Measurements from ENCODE around the gene CHTF18.
"Not testable (repeated sequence)": the region's sequence is repeated elsewhere in the genome, so short reads cannot be mapped to it uniquely, and the experiment has no call there.

Gene CHTF18

DNA sequence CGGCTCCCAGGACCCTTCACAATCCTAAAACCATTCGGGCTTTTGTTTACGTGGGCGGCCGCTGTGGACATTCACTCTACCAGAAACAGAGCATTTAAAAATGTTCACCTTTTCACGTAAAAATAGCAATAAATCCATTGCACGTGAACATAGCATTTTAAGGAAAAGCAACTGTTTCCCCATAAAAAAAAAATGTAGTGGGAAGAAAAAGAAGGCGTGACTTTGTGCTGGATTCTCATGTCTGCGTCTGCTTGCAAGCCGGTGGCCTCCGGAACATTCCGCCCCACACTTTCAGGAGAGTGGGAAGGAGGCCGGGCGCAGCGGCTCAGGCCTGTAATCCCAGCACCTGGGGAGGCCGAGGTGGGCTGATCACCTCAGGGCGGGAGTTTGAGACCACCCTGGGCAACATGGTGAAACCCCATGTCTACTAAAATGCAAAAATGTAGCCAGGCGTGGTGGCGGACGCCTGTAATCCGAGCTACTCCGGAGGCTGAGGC, 25.5 kb downstream of the CHTF18 start:
- DNase-seq: no peak

DNA sequence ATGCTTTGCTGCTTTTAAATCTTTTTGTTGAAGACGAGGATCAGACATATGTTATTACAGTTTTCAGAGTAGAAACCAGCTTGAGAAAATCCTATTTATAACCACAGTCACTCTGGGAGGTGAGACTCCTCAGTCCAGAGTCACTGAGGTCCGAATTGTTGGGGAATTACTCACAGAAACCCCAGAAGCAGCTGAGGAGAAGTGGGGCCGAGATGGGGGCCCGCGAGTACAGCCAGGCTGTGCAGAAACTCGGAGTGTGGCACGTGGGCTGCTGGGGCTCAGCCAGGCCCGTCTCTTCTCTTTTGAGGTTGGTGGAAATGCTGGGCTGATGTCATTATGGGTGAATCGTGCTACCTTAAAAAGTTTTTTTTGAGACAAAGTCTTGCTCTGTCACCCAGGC, 26.6 kb downstream of the CHTF18 start:
- DNase-seq: no peak

GRCh38 chr16:815861-816260, 27.4 kb downstream of the CHTF18 start:
- DNase-seq: no peak

GRCh38 chr16:817001-817906, 28.8 kb downstream of the CHTF18 start:
- DNase-seq: no peak

DNA sequence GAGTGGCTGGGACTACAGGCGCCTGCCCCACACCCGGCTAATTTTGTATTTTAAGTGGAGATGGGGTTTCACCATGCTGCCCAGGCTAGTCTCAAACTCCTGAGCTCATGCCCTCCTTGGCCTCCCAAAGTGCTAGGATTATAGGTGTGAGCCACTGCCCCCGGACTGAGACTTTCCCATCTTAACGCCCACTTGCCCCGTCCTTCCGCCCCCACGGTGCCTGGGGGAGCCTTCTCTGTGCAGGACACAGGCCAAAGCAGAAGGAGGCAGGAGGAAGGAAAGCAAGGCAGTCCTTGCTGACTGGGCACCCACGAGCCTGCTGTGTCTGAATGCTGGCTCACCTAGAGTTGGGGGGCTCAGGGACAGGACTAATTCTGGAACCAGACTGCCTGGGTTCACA, 29.7 kb downstream of the CHTF18 start:
- DNase-seq: no peak

DNA sequence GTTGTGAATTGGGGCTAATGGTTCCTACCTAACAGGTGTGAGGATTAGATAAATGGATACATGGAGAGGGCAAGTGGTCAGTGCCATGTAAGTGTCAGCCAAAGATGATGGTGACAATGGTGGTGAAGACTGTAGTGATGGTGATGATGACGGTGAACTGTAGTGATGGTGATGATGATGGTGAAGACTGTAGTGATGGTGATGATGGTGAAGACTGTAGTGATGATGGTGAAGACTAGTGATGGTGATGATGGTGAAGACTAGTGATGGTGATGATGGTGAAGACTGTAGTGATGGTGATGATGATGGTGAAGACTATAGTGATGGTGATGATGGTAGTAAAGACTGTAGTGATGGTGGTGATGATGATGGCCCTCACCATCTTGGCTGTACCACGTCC, 30.2 kb downstream of the CHTF18 start:
- DNase-seq: no peak

- DNase-seq: no peak
Measured at GRCh38 chr16:819336-820043, 31.1 kb downstream of the CHTF18 start.

- DNase-seq: not testable (repeated sequence)
Measured at GRCh38 chr16:820044-820408, 31.6 kb downstream of the CHTF18 start.

GRCh38 chr16:820748-821147, 32.3 kb downstream of the CHTF18 start:
- DNase-seq: no peak

GRCh38 chr16:821751-822150, 33.3 kb downstream of the CHTF18 start:
- no peak for DNase-seq

- DNase-seq: no peak
Measured at GRCh38 chr16:822174-822908, 33.9 kb downstream of the CHTF18 start.

DNA sequence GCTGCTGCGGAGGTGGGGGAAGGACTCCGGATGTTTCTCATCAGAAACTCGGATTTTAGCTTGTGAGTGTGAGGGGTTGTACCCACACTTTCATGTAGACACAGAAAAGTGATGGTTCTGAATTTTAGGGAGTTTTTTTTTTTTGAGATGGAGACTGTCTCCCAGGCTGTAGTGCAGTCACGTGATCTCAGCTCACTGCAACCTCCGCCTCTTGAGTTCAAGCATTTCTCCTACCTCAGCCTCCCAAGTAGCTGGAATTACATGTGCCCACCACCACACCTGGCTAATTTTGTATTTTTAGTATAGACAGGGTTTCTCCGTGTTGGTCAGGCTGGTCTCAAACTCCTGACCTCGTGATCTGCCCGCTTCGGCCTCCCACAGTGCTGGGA, 34.5 kb downstream of the CHTF18 start:
- no peak for DNase-seq

DNA sequence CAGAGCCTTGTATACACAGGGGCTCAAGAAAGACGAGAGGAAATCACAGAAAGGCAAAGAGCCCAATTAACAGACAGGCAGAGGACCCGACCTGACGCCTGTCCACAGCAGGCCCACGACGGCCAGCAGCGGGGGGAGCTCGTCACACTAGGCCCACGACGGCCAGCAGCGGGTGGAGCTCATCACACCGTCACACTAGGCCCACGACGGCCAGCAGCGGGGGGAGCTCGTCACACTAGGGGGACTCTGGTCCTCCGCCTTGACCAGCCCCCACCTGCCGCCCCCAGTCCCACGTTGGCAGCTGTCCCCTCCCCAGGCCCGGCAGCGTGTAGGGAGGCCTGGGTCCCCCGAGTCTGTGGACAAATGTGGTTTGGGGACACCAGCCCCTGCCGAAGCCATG, 35.8 kb downstream of the CHTF18 start:
- DNase-seq: no peak

GRCh38 chr16:824601-825000, 36.2 kb downstream of the CHTF18 start:
- no peak for DNase-seq

- no peak for DNase-seq
Measured at GRCh38 chr16:825341-826061, 37.1 kb downstream of the CHTF18 start.

DNA sequence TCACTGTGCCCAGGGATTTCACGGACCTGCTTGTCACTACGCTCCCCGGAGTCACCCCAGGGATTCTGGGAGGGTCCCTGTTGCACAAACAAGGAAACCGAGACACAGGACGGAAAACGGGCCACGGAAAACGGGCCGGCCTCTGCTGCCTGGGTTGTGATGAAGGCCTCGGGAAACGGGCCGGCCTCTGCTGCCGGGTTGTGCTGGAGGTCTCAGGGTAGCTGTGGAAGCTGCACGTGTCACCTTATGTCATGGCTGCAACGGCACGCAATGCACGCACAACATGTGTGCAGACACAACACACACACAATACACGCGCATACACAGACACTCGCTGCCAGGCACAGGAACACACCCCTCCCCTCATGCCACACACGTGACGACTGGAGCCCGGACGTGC, 39.1 kb downstream of the CHTF18 start:
- DNase-seq: no peak

DNA sequence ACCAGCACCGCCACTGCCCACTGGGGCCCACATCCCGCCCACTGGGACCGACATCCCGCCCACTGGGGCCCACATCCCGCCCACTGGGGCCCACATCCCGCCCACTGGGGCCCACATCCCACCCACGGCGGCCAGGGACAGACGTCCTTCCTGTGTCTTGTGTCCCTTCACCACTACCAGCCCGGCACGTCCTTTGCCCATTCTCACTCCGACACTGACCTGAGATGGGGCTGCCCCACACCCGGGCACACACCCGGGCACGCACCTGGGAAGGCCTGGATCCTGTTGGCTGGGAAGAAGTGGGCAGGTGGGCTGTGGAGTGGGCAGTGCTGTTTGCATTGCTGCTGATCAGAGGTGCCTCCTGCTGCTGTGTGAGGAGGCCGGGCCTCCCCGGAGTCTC, 40.5 kb downstream of the CHTF18 start:
- no peak for DNase-seq

DNA sequence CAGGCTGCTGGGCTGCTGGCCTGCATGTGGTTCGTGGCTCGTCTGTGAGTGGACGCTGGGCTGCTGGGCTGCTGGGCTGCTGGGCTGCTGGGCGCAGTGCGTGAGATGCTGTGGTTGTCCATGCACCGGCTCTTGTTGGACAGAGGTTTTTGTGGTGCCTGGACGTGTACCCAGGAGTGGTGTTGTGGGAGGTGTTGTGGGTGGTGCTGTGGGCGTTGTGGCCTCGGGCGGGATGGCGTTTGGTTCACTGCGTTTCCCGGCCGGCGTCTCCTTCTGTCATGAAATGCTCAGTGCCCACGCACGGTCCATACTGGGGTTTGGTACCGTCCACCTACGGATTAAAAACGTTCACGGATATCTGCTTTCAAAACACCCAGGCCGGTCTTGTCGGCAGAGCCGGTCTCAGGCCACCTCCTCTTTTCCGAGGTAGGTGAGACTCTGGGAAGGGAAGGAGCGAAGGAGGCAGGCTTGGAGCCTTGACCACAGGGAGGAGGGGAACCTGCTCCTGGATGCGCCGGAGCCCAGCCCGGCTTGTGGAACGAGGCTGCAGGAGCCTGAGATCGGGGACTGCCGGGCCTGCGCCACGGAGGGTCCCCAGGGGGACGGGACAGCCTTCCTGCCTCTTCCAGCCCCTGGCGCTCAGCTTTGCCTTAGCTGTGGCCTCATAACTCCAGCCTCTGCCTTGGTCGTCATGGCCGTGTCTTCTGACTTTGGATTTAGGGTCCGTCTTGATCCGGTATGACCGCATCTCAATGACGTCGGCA, 41.9 kb downstream of the CHTF18 start:
- no peak for DNase-seq

- no peak for DNase-seq
Measured at GRCh38 chr16:830871-831570, 42.6 kb downstream of the CHTF18 start.

DNA sequence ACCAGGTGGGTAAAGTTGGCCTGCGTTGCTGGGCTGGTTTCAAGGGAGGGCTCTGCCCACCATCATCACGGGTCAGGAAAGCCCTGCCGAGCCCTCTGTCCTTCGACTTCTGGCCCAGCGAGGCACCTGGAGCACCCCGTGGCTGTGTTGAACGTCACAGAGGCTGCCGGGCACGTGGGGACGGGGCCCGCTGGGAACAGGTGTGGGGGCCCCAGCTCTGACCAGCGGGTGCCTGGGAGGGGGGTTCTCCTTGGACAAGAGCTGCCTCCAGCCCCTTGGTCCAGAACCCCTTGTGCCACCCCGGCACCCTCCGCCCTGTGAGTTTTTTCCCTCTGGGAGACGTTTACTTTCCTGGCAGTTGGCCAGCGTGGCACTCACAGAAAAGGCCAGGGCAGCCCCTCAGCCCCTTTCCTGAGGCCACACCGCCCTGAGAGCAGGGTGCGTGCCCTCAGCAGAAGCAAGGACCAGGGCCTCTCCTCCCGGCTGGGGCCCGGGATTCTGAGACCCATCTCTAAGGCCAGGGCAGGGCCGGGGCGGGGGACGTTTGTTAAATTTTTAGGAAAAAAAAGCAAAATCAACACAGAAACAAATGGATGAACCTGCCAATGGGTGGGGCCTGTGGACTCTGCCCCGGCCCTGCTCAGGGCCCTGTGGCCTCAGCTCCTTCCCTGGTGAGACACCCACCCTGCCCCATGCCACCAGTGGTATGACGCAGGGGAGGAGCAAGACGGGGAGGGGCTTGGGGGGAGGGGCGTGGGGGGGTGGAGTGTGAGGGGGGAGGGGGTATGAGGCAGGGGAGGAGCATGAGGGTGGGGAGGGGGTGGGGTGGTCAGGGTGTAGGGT, 43.4 kb downstream of the CHTF18 start:
- DNase-seq: no peak

Measured in islet precursor cell (in vitro differentiated cells).